Panc1 (cell line): ENCODE results near the gene IGF1. TPM values are rescaled to one million over a fixed set of nuclear protein-coding genes. Genes with fewer than 3 reads are reported as not detected.

Experiments used
- ATAC-seq: fragments of 200-7000 bp; cut with Tn5 transposase; 2 replicates; pipeline ENCODE4 v1.9.1; 2020; ENCODE audit warnings: mild to moderate bottlenecking, moderate library complexity
- BruUV-seq: library from RNA; stranded (reverse); fragments of 400-500 nt; replicated peaks from 2 replicates; lab custom pipeline; 2021; lab: Mats Ljungman, UMichigan
- CTCF ChIA-PET: fragments of 300-600 bp; sonication (Branson Sonifier 250); formaldehyde crosslinking; loops from one replicate; lab custom pipeline; 2022; ENCODE audit warnings: antibody characterized with exemption; lab: Charles Lee
- POLR2A ChIA-PET: fragments of 300-600 bp; sonication (Branson Sonifier 250); formaldehyde crosslinking; loops from one replicate; lab custom pipeline; 2022; ENCODE audit warnings: antibody characterized with exemption; lab: Charles Lee
- DNase-seq: peaks from one replicate; pipeline ENCODE4 v3.0.0-alpha.2; 2010; ENCODE audit warnings: low read depth, low spot score
- H3K27ac ChIP-seq: 2 replicates; pipeline ENCODE4 v1.5.1; 2011; ENCODE audit warnings: mild to moderate bottlenecking, low read length, inconsistent platforms
- H3K27me3 ChIP-seq: fragments of 200-500 bp; sonication (Bioruptor generic); 2 replicates; pipeline ENCODE4 v1.6.0; 2014; ENCODE audit warnings: low read length, inconsistent platforms; ENCODE audit not compliant: control insufficient read depth, insufficient read depth
- H3K36me3 ChIP-seq: fragments of 200-500 bp; sonication (Bioruptor generic); 2 replicates; pipeline ENCODE4 v1.5.1; 2014; ENCODE audit warnings: inconsistent platforms, mild to moderate bottlenecking, low read length, moderate library complexity; ENCODE audit not compliant: control insufficient read depth, insufficient read depth
- H3K4me1 ChIP-seq: 2 replicates; pipeline ENCODE4 v1.5.1; 2011; ENCODE audit warnings: inconsistent platforms, mild to moderate bottlenecking, low read length, moderate library complexity; ENCODE audit not compliant: control insufficient read depth, insufficient read depth
- H3K4me3 ChIP-seq, 2 experiments: 2 replicates each; pipeline ENCODE4 v1.5.1; 2011 to 2012; ENCODE audit warnings: low read depth in 2 of 2, low read length in 2 of 2, mild to moderate bottlenecking in 2 of 2, inconsistent platforms in 1 of 2, moderate library complexity in 1 of 2
- H3K9me3 ChIP-seq: fragments of 200-500 bp; sonication (Bioruptor generic); 2 replicates; pipeline ENCODE4 v1.5.1; 2014; ENCODE audit warnings: low read depth, mild to moderate bottlenecking, inconsistent platforms, low read length, moderate library complexity; ENCODE audit not compliant: control insufficient read depth, insufficient read depth
- CTCF ChIP-seq: fragments of 450-650 bp; IDR thresholded peaks from 2 replicates; pipeline ENCODE4 v1.5.1; 2017; ENCODE audit warnings: mild to moderate bottlenecking
- POLR2AphosphoS5 ChIP-seq: IDR thresholded peaks from 2 replicates; pipeline ENCODE4 v1.6.1; 2012; ENCODE audit warnings: mild to moderate bottlenecking, low read depth, low read length, moderate library complexity
- REST ChIP-seq, 2 experiments: IDR thresholded peaks; 2 replicates each; pipeline ENCODE4 v1.6.1; 2011 to 2012; ENCODE audit warnings: low read depth in 2 of 2, control low read depth in 1 of 2, low read length in 1 of 2, mild to moderate bottlenecking in 1 of 2, moderate library complexity in 1 of 2; ENCODE audit not compliant: insufficient read depth in 1 of 2
- SIN3A ChIP-seq: IDR thresholded peaks from 2 replicates; pipeline ENCODE4 v1.6.1; 2012; ENCODE audit warnings: low read depth, mild to moderate bottlenecking, low read length, moderate library complexity, borderline replicate concordance; ENCODE audit not compliant: insufficient read depth
- TCF7L2 ChIP-seq: IDR thresholded peaks from 2 replicates; pipeline ENCODE4 v1.6.1; 2011; ENCODE audit warnings: mild to moderate bottlenecking, low read depth, low read length, inconsistent platforms
- in situ Hi-C: cut with HindIII; loops from 2 replicates; pipeline ENCODE4 v1.10.0; 2016; ENCODE audit warnings: low sequenced_read_pairs, low pct_unique_long_range_greater_than_20kb
- intact Hi-C: fragments of 100-400 bp; cut with micrococcal nuclease; formaldehyde crosslinking; loops from one replicate; pipeline ENCODE4 v1.10.0; 2022; ENCODE audit not compliant: unreplicated experiment
- total RNA-seq: library from RNA; stranded (reverse); gene quantifications from one replicate; pipeline ENCODE4 v1.2.1, GENCODE V29; 2021; ENCODE audit not compliant: unreplicated experiment

IGF1 gene
- total RNA-seq, 1 experiment from 2014 or later, result not detected

DNA sequence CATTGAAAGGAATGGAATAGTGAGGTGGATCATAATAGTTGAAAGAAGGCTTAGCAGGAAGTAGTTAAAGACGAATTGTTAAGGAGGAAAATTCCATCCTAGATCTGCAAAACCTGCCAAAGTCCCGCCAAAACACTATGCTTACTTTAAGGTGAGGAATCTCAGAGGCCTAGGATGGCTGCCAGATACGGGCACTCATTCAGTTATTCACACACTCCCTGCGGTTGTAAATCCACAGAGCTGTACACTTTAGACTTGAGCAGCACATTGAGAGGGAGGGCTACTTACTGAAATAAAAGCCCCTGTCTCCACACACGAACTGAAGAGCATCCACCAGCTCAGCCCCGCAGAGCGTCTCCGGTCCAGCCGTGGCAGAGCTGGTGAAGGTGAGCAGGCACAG lies 5.0 kb downstream of the IGF1 start:
- H3K4me3 ChIP-seq, result no peak overlapping the region
- intact Hi-C loops (loop anchor here (10.0 kb wide), 1 partner anchor 311 kb away; no protein-coding TSS in a partner anchor), in situ Hi-C loops (no loop called here)
- no peaks in the 10 kb centered on the region for H3K4me1 ChIP-seq
- ChIA-PET POLR2A (no interaction called here), CTCF (no interaction called here)
- no peaks in the 10 kb centered on the region for H3K36me3 ChIP-seq
- no peaks in the 10 kb centered on the region for H3K27me3 ChIP-seq
- no TSS peak for BruUV-seq
- no peaks in the 10 kb centered on the region for H3K9me3 ChIP-seq
- no peak overlapping the region for H3K27ac ChIP-seq
- TF ChIP-seq REST (IDR thresholded peaks at IDR 0.05; ENCODE audit: insufficient read depth in 1 of 2, low read depth in 2 of 2, low read length in 1 of 2), result no peak
- TF ChIP-seq CTCF, result no peak
- no peak for TF ChIP-seq SIN3A
- TF ChIP-seq TCF7L2, result no peak
- TF ChIP-seq POLR2AphosphoS5, result no peak
- DNase-seq, result no peak
- no peak for ATAC-seq

- ChIA-PET CTCF (no interaction called here), POLR2A (no interaction called here)
- TF ChIP-seq POLR2AphosphoS5 (no peak), SIN3A (no peak), TCF7L2 (no peak)
- Histone ChIP-seq H3K27ac (no peak overlapping the region), H3K36me3 (no peaks in the 10 kb centered on the region), H3K27me3 (no peaks in the 10 kb centered on the region), H3K9me3 (no peaks in the 10 kb centered on the region), H3K4me1 (no peaks in the 10 kb centered on the region), H3K4me3 (no peak overlapping the region)
- no peak for DNase-seq
- intact Hi-C loops (loop anchor here (10.0 kb wide), 1 partner anchor 310 kb away; no protein-coding TSS in a partner anchor), in situ Hi-C loops (no loop called here)
- no TSS peak for BruUV-seq
- ATAC-seq, result no peak
Observed at GRCh38 chr12:102474438-102475064, 5.8 kb downstream of the IGF1 start.

DNA sequence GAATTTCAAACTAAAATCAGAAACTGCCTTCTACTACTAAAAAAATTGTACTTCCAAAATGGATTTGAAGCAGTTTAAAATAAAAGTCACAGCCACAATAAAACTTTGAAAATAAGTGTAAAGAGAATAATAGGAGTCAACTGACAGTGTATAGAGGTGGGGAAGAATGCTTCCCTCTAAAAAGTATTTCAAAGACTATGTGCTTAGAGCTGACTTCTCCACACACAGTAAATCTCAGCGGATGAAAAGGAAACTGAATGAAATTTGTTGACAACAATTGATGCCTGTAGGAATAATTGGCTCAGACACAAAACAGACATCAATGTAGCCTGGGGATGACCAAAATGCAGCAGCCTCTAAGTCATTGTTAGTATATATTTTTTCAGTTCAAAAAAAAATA lies 7.9 kb downstream of the IGF1 start:
- H3K4me3 ChIP-seq, result no peak overlapping the region
- ChIA-PET POLR2A (no interaction called here), CTCF (no interaction called here)
- no TSS peak for BruUV-seq
- in situ Hi-C loops, result no loop called here
- no peaks in the 10 kb centered on the region for H3K9me3 ChIP-seq
- H3K27ac ChIP-seq, result no peak overlapping the region
- no peak for TF ChIP-seq POLR2AphosphoS5
- no peaks in the 10 kb centered on the region for H3K4me1 ChIP-seq
- no peaks in the 10 kb centered on the region for H3K27me3 ChIP-seq
- DNase-seq, result no peak
- ATAC-seq, result no peak
- intact Hi-C loops, result loop anchor here (10.0 kb wide), 1 partner anchor 308 kb away; no protein-coding TSS in a partner anchor
- no peaks in the 10 kb centered on the region for H3K36me3 ChIP-seq
